SK-N-SH treated with all-trans-retinoic acid at 6 μM for 48 hours (cell line): ENCODE data around the gene FOXN3.

Experiments used
- ATAC-seq: fragments of 200-7000 bp; cut with Tn5 transposase; 3 replicates; pipeline ENCODE4 v1.9.1; 2020; ENCODE audit warnings: mild to moderate bottlenecking, moderate library complexity
- CSDC2 ChIP-seq: fragments of 250-450 bp; sonication (Bioruptor Pico); IDR thresholded peaks from 2 replicates; pipeline ENCODE4 v1.5.0; 2020; ENCODE audit warnings: mild to moderate bottlenecking, moderate library complexity
- CSRNP3 ChIP-seq: fragments of 250-450 bp; sonication (Bioruptor Pico); IDR thresholded peaks from 2 replicates; pipeline ENCODE4 v1.5.1; 2021; ENCODE audit warnings: mild to moderate bottlenecking, moderate library complexity
- ESRRG ChIP-seq: fragments of 250-450 bp; sonication (Bioruptor Pico); IDR thresholded peaks from 2 replicates; pipeline ENCODE4 v1.6.1; 2021; ENCODE audit warnings: mild to moderate bottlenecking
- GLIS3 ChIP-seq: fragments of 250-450 bp; sonication (Bioruptor Pico); IDR thresholded peaks from 2 replicates; pipeline ENCODE4 v1.5.0; 2020; ENCODE audit warnings: mild to moderate bottlenecking, moderate library complexity
- OSR1 ChIP-seq: fragments of 250-450 bp; sonication (Bioruptor Pico); IDR thresholded peaks from 2 replicates; pipeline ENCODE4 v1.8.0; 2022; ENCODE audit warnings: moderate library complexity, mild to moderate bottlenecking, inconsistent platforms
- POU6F1 ChIP-seq: fragments of 250-450 bp; sonication (Bioruptor Pico); IDR thresholded peaks from 2 replicates; pipeline ENCODE4 v1.8.0; 2021; ENCODE audit warnings: low read depth, mild to moderate bottlenecking, moderate library complexity, borderline replicate concordance
- PPARA ChIP-seq: fragments of 250-450 bp; sonication (Bioruptor Pico); IDR thresholded peaks from 2 replicates; pipeline ENCODE4 v1.5.0; 2020; ENCODE audit warnings: mild to moderate bottlenecking, borderline replicate concordance
- SNAI2 ChIP-seq: fragments of 250-450 bp; sonication (Bioruptor Pico); IDR thresholded peaks from 2 replicates; pipeline ENCODE4 v1.5.0; 2020; ENCODE audit warnings: mild to moderate bottlenecking, moderate library complexity
- TCF4 ChIP-seq: fragments of 250-450 bp; sonication (Bioruptor Pico); IDR thresholded peaks from 2 replicates; pipeline ENCODE4 v1.8.0; 2021; ENCODE audit warnings: mild to moderate bottlenecking, moderate library complexity, borderline replicate concordance
- TOX ChIP-seq: fragments of 250-450 bp; sonication (Bioruptor Pico); IDR thresholded peaks from 2 replicates; pipeline ENCODE4 v1.8.0; 2021; ENCODE audit warnings: mild to moderate bottlenecking, moderate library complexity, borderline replicate concordance
- ZC3H10 ChIP-seq: fragments of 250-450 bp; sonication (Bioruptor Pico); IDR thresholded peaks from 2 replicates; pipeline ENCODE4 v1.5.1; 2021; ENCODE audit warnings: mild to moderate bottlenecking, moderate library complexity
- ZFP3 ChIP-seq: fragments of 250-450 bp; sonication (Bioruptor Pico); IDR thresholded peaks from 2 replicates; pipeline ENCODE4 v1.5.0; 2020; ENCODE audit warnings: mild to moderate bottlenecking, moderate library complexity
- ZFP30 ChIP-seq: fragments of 450-650 bp; formaldehyde crosslinking; IDR thresholded peaks from 2 replicates; pipeline ENCODE4 v1.5.0; 2022; ENCODE audit warnings: mild to moderate bottlenecking, moderate library complexity
- ZNF565 ChIP-seq: fragments of 450-650 bp; formaldehyde crosslinking; conservative IDR thresholded peaks from 2 replicates; pipeline ENCODE4 v1.5.0; 2020; ENCODE audit warnings: low read depth, mild to moderate bottlenecking, moderate library complexity
- ZNF70 ChIP-seq: fragments of 450-650 bp; formaldehyde crosslinking; IDR thresholded peaks from 2 replicates; pipeline ENCODE4 v1.5.0; 2020; ENCODE audit warnings: mild to moderate bottlenecking, moderate library complexity
- TF ChIP-seq, protein P1 (sequence below): fragments of 250-450 bp; sonication (Bioruptor Pico); IDR thresholded peaks from 2 replicates; pipeline ENCODE4 v1.5.0; 2020; ENCODE audit warnings: mild to moderate bottlenecking, moderate library complexity
- TF ChIP-seq, protein P2 (sequence below): fragments of 250-450 bp; sonication (Bioruptor Pico); IDR thresholded peaks from 2 replicates; pipeline ENCODE4 v1.5.1; 2020; ENCODE audit warnings: low read depth, mild to moderate bottlenecking, moderate library complexity

The FOXN3 gene

DNA sequence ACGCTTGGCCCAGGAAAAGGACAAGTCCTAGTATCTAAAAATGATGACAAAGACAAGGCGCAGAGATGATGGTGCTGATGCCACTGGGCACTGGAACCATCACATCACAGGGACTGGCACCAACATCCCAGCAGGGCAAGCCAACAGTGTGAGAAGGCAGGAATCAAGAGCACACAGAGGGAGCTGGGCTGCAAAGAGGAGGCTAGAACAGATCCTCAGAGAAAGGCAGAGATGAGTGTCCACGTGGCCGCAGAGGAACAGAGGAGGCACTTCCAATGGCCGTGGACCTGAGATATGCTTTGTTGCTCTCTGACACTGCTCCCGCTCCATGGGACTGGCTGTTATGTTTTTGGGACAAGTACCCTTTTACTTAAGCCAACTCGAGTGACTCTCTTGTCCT lies 17.9 kb downstream of the FOXN3 start:
- peak; percentile 25 for ATAC-seq
- TF ChIP-seq ESRRG (CRISPR knock-in tag) (no peak), TOX (CRISPR knock-in tag) (no peak)

- no peak for ATAC-seq
- TF ChIP-seq, protein P1, sequence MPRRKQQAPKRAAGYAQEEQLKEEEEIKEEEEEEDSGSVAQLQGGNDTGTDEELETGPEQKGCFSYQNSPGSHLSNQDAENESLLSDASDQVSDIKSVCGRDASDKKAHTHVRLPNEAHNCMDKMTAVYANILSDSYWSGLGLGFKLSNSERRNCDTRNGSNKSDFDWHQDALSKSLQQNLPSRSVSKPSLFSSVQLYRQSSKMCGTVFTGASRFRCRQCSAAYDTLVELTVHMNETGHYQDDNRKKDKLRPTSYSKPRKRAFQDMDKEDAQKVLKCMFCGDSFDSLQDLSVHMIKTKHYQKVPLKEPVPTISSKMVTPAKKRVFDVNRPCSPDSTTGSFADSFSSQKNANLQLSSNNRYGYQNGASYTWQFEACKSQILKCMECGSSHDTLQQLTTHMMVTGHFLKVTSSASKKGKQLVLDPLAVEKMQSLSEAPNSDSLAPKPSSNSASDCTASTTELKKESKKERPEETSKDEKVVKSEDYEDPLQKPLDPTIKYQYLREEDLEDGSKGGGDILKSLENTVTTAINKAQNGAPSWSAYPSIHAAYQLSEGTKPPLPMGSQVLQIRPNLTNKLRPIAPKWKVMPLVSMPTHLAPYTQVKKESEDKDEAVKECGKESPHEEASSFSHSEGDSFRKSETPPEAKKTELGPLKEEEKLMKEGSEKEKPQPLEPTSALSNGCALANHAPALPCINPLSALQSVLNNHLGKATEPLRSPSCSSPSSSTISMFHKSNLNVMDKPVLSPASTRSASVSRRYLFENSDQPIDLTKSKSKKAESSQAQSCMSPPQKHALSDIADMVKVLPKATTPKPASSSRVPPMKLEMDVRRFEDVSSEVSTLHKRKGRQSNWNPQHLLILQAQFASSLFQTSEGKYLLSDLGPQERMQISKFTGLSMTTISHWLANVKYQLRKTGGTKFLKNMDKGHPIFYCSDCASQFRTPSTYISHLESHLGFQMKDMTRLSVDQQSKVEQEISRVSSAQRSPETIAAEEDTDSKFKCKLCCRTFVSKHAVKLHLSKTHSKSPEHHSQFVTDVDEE, result no peak
- TF ChIP-seq ESRRG (CRISPR knock-in tag) (no peak), TCF4 (CRISPR knock-in tag) (no peak), OSR1 (CRISPR knock-in tag) (no peak), PPARA (CRISPR knock-in tag) (no peak), ZNF70 (CRISPR knock-in tag) (no peak), ZFP3 (CRISPR knock-in tag) (no peak), ZC3H10 (CRISPR knock-in tag) (no peak), GLIS3 (CRISPR knock-in tag) (no peak), CSRNP3 (CRISPR knock-in tag) (no peak), CSDC2 (CRISPR knock-in tag) (no peak), ZNF565 (CRISPR knock-in tag) (no peak), ZFP30 (CRISPR knock-in tag) (no peak), POU6F1 (CRISPR knock-in tag) (no peak)
These were observed 19.3 kb downstream of the FOXN3 start for GRCh38 chr14:89397569-89398230.

DNA sequence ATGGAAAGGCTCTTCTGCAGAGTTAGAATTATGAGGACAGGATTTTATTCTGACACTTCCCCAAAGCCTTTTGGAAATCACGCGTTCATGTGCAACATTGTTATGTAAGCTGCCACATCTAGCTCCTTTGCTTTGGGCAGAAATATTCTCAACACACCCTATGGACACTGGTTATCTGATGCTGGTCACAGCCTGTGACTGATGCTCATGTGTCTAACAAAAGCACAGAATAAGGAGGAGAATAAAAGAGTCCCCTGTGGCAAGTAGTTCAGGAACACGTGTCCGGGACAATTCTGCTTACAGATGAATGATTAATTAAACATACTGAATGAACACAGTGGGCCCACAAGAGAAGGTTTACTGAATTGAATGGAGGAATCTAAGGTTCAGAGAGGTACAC lies 22.1 kb downstream of the FOXN3 start:
- TF ChIP-seq CSDC2 (CRISPR knock-in tag) (no peak), GLIS3 (CRISPR knock-in tag) (no peak), ZNF565 (CRISPR knock-in tag) (no peak), PPARA (CRISPR knock-in tag) (no peak), SNAI2 (no peak), CSRNP3 (CRISPR knock-in tag) (no peak)
- TF ChIP-seq, all 23 proteins: peak for 0
- ATAC-seq, result no peak

DNA sequence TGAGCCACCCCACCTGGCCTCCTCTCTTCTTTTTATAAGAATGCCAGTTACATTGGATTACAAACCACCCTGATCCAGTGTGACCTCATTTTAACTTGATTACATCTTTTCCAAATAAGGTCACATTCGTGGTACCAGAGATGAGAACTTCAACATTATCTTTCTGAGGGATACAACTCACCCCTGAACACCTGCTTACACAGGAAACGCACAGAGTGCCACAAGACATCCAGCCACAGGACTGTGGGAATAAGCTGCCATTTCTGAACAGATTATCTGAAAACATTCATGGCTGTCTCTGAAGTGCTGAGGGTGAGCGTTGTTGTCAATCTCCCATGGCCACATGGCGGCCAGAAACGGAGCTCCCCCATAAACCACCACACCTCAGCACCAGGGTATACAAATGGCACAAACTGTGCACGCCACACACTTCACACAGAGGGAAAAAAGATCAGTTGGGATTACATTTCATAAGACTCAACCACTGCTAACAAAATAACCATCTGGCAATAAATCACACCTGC lies 23.7 kb downstream of the FOXN3 start:
- no peak for ATAC-seq
- TF ChIP-seq POU6F1 (CRISPR knock-in tag), result no peak
- TF ChIP-seq ESRRG (CRISPR knock-in tag), result no peak
- TF ChIP-seq GLIS3 (CRISPR knock-in tag), result no peak
- TF ChIP-seq CSRNP3 (CRISPR knock-in tag), result no peak
- TF ChIP-seq, protein P2, sequence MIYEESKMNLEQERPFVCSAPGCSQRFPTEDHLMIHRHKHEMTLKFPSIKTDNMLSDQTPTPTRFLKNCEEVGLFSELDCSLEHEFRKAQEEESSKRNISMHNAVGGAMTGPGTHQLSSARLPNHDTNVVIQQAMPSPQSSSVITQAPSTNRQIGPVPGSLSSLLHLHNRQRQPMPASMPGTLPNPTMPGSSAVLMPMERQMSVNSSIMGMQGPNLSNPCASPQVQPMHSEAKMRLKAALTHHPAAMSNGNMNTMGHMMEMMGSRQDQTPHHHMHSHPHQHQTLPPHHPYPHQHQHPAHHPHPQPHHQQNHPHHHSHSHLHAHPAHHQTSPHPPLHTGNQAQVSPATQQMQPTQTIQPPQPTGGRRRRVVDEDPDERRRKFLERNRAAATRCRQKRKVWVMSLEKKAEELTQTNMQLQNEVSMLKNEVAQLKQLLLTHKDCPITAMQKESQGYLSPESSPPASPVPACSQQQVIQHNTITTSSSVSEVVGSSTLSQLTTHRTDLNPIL (CRISPR knock-in tag), result no peak
